ENCODE data around the gene MRPS24.
"Not testable (repeated sequence)": the region's sequence is repeated elsewhere in the genome, so short reads cannot be mapped to it uniquely, and the experiment has no call there.

MRPS24 gene

GRCh38 chr7:43838201-43838658, 31.1 kb downstream of the MRPS24 start:
- no peak for DNase-seq (ENCODE audit: low read depth, low spot score)

- no peak for DNase-seq (ENCODE audit: low read depth, low spot score)
Measured at GRCh38 chr7:43834463-43835251, 34.7 kb downstream of the MRPS24 start.

- not testable (repeated sequence) for DNase-seq (ENCODE audit: low read depth, low spot score)
Measured at GRCh38 chr7:43830917-43831316, 38.4 kb downstream of the MRPS24 start.

- DNase-seq (ENCODE audit: low read depth, low spot score): no peak
Measured at GRCh38 chr7:43825391-43825808, 43.9 kb downstream of the MRPS24 start.

GRCh38 chr7:43824963-43825362, 44.4 kb downstream of the MRPS24 start:
- no peak for DNase-seq (ENCODE audit: low read depth, low spot score)

- not testable (repeated sequence) for DNase-seq (ENCODE audit: low read depth, low spot score)
Measured at GRCh38 chr7:43824513-43824912, 44.8 kb downstream of the MRPS24 start.

GRCh38 chr7:43823941-43824340, 45.4 kb downstream of the MRPS24 start:
- no peak for DNase-seq (ENCODE audit: low read depth, low spot score)

- DNase-seq (ENCODE audit: low read depth, low spot score): not testable (repeated sequence)
Measured at GRCh38 chr7:43823425-43823824, 45.9 kb downstream of the MRPS24 start.

Measured in ELF-1 (cell line).